ENCODE results near the gene LRP1-AS.

LRP1-AS gene

DNA sequence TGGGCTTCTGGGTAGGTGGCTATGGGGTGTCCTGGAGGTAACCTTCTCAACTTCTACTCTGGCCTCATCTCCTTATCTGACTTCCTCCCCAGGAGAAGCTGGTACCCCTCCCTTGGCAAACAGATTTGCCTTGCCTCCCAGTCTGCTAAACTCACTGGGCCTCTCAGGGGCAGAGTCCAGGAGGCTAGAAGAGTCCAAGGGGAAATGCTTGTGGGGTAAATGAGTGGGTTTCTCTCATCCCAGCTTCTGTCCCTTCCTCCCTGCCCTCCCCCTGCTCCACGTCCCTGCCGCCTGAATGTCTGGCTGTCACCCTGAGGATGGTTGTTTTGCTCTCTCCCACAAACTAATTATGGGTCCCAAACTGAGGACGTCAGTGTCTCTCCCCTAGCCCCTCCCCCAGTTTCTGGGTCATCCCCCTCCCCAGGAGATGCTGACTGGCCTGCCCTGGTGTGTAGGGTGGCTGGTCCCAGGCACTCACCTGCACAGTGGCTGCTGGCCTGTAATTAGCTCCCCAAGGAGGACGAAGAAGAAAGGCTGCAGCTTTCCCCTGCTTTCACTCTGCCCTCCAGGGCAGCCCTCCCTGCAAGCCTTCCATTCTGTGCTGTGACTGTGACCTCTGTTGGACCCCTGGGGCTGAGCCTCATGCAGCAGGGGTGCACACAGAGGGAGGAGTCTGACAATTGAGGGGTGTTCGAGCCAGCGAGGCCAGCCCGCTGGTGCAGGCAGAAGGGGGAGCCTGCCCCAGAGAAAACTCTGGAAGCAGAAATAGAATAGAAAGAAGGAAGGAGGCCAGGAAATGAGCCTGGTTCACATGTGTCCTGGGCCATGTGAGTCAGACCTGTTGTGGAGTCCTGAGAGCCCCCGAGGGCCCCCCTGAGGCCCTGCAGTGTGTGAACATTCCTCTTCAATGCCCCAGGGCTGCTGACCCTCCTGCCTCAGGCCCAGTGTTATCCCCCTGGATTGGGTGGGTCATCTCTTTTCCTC, at the start of gene LRP1-AS:
TSS of gene LRP1-AS (minus strand) at position 659 of the 984 bp plus-strand sequence.
- DNase-seq = no peak

- DNase-seq = no peak
These were observed 49.5 kb upstream of the LRP1-AS start for GRCh38 chr12:57196956-57197355.

GRCh38 chr12:57196439-57196838, 49.0 kb upstream of the LRP1-AS start:
- DNase-seq = no peak

GRCh38 chr12:57195611-57196371, 48.4 kb upstream of the LRP1-AS start:
- DNase-seq = no peak

DNA sequence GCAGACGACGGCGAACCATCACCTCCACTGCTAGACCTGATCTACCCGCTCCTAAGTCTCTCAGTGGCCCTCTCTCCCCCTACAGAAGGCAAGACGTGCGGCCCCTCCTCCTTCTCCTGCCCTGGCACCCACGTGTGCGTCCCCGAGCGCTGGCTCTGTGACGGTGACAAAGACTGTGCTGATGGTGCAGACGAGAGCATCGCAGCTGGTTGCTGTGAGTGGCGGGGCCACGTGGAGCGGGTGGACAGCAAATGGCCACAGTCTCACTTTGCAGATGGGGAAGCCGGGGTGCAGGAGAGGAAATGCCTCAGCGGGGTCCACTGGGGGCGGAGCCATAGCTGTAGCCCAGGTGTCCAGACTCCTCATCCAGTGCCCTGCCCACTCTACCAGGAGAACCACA, 47.8 kb upstream of the LRP1-AS start:
- no peak for DNase-seq

- no peak for DNase-seq
These were observed 46.8 kb upstream of the LRP1-AS start for GRCh38 chr12:57194253-57194652.

- no peak for DNase-seq
These were observed 46.4 kb upstream of the LRP1-AS start for GRCh38 chr12:57193706-57194245.

DNA sequence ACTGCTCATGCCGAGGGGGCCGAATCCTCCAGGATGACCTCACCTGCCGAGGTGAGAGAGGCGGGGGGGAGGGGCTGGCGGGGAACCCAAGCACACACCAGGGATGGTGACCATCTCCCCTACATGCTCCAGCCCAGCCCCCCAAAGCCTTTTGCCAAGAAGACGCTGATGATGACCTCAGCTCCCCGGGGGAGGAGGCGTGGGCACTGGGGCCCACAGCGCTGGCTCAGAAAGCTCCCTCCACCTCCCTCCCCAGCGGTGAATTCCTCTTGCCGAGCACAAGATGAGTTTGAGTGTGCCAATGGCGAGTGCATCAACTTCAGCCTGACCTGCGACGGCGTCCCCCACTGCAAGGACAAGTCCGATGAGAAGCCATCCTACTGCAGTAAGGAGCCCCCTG, 45.5 kb upstream of the LRP1-AS start:
- no peak for DNase-seq

- DNase-seq = no peak
These were observed 44.0 kb upstream of the LRP1-AS start for GRCh38 chr12:57191410-57191809.

DNA sequence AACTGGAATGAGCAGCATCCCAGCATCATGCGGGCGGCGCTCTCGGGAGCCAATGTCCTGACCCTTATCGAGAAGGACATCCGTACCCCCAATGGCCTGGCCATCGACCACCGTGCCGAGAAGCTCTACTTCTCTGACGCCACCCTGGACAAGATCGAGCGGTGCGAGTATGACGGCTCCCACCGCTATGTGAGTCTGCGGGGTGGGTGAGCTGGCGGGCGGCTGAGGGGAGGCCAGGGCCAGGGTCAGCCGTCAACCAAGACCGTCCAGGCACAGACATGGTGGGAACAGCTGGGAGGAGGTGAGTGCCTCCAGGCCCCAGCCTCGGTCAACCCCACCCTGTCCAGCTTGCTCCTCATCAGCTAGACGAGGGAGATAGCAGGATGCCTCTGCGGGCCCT, 43.4 kb upstream of the LRP1-AS start:
- no peak for DNase-seq

- no peak for DNase-seq
These were observed 42.6 kb upstream of the LRP1-AS start for GRCh38 chr12:57190037-57190436.

GRCh38 chr12:57188090-57188425, 40.6 kb upstream of the LRP1-AS start:
- no peak for DNase-seq

DNA sequence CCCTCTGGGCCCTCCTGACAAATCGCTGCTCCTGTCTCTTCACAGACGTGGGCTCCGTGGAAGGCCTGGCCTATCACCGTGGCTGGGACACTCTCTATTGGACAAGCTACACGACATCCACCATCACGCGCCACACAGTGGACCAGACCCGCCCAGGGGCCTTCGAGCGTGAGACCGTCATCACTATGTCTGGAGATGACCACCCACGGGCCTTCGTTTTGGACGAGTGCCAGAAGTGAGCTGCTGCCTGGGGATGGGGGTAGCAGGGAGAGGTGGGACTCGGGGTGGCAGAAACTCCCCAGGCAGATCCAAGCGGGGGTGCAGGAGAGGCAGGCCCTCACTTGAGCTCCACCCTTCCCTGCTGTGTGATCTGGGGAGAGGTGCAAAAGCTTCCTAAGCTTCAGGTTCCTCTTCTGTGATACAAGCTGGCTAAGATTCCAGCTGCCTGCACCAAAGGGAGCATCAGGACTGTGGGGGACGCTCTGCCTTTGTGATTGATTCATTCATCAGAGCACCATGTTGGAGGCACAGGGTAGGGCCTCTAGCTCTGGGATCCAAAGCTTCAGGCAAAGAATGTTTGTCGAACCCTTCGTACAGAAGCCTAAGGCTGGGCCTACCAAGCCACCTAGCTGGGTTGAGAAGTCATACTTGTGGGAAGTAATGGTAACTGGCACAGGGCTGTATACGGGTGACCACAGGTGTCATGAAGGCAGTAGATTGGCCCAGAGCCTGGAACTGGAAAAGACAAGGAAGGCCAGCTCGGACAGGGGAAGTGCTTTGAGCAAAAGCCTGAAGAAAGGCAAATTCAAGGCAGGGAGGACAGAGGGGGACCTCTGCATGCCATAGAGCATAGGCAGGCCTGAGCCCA, 40.0 kb upstream of the LRP1-AS start:
- no peak for DNase-seq

DNA sequence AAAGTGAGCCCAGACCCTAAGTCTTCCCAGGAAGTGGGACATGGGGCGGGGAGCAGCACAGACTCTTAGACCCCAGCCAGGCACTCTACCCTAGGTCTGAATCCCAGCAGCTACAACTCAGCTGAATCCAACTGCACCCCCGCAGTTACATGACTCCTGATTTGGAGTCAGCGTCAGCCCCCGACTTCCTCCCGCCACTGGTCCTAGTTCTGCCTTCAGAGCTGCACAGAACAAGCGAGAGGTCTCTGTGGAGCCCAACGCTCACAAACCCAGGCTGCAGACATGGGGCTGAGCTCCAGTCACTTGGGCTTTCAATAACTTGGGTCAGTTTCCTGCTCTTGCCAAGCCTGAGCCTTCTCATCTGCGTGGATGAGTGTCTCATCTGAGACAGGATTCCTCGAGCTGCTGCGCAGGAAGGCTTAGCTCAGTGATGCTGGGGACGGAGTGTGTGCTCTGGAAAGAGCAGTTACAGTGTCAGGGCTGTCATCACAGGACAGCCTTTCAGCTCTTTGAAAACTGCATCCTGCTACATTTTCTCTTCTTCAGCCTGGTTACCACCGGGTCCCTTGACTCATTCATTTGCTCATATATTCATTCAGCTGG, 38.6 kb upstream of the LRP1-AS start:
- DNase-seq = no peak

DNA sequence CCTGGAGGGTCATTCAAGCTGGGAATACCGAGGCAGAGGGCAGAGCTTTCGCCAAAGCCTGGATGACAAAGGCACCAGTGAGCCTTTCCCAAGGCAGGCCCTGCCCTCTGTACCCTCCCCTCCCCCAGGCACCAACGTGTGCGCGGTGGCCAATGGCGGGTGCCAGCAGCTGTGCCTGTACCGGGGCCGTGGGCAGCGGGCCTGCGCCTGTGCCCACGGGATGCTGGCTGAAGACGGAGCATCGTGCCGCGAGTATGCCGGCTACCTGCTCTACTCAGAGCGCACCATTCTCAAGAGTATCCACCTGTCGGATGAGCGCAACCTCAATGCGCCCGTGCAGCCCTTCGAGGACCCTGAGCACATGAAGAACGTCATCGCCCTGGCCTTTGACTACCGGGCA, 38.0 kb upstream of the LRP1-AS start:
- no peak for DNase-seq

- DNase-seq = no peak
These were observed 36.7 kb upstream of the LRP1-AS start for GRCh38 chr12:57183939-57184725.

GRCh38 chr12:57182918-57183575, 35.6 kb upstream of the LRP1-AS start:
- peak; percentile 88 for DNase-seq

DNA sequence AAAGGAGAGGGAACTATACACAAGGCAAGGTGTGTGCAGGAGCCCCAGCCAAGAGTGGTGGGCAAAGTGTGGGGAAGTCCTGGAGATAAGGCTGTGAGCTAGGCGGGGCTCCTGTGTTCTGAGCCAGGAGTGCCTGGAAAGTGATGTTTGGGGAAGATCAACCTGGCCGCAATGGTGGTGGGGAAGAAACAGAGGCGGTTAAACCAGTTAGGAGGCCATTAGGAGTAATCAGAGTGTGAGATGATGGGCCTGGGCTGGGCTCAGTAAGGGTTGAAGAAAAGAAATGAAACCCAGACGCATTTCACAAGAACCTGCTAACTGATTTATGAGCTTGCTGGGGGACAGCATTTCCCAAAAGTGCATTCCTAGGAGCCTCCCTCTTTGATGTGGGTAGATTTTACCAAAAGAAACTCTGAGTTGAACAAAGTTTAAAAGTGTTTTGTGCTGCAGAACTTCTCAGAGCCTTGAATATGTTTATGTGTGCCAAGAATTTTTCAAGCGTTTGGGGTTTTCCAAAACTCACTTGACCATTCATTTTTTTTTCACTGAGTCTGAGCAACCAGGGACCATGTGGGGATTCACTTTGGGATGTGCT, 34.2 kb upstream of the LRP1-AS start:
- DNase-seq = no peak

DNA sequence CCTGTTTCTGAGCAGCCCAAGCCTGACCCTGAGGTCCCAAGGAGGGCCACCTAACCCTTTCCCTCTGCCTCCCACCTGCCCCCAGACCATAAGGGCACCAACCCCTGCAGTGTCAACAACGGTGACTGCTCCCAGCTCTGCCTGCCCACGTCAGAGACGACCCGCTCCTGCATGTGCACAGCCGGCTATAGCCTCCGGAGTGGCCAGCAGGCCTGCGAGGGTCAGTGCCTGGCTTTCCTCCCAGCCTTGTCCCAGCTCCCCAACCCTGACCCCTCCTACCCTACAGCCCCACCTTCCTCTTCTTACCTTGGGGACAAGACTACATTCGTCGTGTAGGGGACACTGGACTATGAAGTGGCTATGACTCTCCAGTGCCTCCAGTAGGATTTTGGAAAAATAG, 33.7 kb upstream of the LRP1-AS start:
- no peak for DNase-seq

GRCh38 chr12:57180321-57180989, 33.0 kb upstream of the LRP1-AS start:
- no peak for DNase-seq
